HG03135 (cell line): ENCODE results near the gene HAVCR1.
"Not testable (repeated sequence)": the region's sequence is repeated elsewhere in the genome, so short reads cannot be mapped to it uniquely, and the experiment has no call there.

ENCODE experiments used
- ATAC-seq: cut with Tn5 transposase; IDR thresholded peaks from one replicate; pipeline ENCODE4 v1.9.1; 2021; ENCODE audit warnings: mild to moderate bottlenecking, moderate library complexity; ENCODE audit not compliant: unreplicated experiment

Gene HAVCR1

DNA sequence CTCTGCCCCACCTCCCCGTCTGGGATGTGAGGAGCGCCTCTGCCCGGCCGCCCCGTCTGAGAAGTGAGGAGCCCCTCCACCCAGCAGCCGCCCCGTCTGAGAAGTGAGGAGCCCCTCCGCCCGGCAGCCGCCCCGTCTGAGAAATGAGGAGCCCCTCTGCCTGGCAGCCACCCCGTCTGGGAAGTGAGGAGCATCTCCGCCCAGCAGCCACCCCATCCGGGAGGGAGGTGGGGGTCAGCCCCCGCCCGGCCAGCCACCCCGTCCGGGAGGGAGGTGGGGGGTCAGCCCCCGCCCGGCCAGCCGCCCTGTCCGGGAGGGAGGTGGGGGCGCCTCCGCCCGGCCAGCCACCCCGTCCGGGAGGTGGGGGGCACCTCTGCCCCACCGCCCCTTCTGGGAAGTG lies 44.8 kb downstream of the HAVCR1 start:
- ATAC-seq, result not testable (repeated sequence)

DNA sequence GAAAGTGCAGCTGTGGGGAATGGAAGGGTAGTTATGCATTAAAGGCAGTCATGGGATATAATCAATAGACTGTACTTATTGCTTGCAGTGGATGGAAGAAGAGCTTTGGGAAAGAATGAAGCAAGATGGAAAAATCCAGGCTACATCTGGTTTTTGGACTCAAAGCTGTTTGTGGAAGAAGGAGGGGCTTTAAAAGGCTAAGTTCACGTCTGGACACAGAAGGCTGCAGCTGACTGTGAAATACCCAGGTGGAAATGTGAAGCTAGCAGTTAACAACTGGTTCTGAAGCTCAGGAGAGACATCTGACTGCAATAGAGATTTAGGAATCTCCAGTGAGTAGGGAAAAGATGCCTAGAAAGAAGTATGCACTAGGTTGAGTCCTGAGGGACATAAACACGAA lies 52.7 kb downstream of the HAVCR1 start:
- ATAC-seq, result no peak

DNA sequence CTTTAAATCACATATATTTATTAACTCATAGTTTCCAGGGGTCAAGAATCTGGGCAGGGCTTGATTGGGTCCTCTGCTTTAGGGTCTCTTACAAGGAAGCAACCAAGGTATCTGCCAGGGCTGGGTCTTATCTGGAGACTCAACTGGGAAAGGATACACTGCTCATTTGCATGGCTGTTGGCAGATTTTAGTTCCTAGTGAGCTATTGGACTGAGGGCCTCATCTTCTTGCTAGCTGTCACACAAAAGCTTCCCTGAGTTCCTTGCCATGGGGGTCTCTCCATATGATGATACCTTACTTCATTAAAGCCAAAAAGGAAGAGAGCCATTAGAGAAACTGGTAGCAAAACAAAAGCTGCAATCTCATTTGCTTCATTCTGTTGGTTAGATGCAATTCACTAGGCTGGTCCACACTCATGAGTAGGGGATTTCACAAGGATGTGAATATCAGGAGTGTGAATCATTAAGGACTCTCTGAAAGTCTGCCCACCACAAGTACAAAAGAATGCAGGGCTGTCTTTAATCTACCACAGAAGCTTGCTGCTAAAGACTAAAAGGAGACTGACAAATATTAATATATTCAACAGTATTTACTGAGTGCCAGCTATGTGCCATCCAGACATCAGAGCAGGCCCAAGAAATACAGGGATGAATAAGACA lies 53.9 kb downstream of the HAVCR1 start:
- ATAC-seq, result peak; percentile 67

DNA sequence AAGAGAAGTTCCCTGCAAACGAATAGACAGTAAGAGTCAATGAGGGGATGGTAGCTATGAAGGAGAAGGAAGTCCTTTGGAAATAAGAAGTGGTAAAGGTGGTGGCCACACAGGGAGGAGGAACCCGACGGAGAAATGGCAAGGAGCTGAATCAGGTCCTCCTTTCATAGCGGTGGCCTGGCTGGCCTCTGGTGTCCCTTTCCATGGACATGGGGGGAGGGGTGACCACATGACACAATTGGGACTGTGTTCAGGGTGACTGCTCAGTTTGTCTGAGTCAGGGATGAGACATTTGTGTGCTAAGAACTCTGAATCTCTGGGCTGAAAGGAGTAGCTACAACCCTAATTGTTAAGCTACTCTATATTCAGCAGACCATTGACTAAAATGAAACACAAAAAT lies 67.2 kb downstream of the HAVCR1 start:
- no peak for ATAC-seq

DNA sequence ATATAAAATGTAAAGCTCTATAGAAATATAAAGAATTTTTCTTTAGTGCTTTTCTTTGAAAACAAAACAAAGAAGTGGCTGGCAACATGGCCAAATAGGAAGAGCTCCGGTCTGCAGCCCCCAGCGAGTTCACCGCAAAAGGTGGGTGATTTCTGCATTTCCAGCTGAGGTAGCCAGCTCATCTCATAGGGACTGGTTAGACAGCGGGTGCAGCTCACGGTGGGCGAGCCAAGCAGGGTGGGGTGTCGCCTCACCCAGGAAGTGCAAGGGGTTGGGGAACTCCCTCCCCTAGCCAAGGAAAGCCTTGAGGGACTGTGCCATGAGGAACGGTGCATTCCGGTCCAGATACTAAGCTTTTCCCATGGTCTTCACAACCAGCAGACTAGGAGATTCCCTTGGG lies 74.9 kb downstream of the HAVCR1 start:
- no peak for ATAC-seq

DNA sequence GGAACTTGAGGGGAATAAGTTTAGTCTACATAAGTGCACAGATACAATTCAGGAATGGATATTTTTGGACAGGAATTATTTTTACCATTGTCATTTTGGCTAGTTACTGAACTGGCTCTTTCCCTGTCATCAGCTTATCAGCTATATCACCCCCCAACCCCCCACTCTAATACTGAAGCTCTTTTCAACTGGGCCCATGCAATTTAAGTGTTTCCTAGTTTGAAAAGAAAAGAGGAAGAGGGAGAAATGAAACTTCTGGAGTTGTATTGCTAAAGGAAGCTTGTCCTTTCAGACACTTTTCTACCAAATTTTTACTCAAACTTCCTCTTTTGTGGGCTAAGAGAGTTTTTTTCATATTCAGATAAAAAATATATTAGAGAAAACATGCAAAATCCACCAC lies 77.4 kb downstream of the HAVCR1 start:
- ATAC-seq, result no peak
